Measurements from ENCODE around the gene UVRAG.
"Not testable (repeated sequence)": the region's sequence is repeated elsewhere in the genome, so short reads cannot be mapped to it uniquely, and the experiment has no call there.

Gene UVRAG

DNA sequence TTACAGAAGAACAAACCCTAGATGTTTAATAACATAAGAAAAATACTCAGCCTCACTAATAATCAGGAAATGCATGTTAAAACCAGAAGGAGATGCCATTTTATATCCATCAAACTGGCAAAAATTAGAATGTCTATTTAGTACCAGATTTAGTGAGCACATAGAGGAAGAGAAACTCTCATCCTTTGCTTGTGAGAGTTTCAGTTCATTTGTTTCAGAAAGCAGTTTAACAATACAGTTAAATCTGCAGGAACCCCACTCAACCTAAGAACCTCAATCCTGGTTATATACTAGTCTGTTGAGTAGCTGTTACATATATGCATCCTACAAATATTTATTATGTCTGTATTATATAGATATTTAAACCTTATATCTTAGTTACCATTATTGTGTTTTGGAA is 218.7 kb downstream of the UVRAG start:
- DNase-seq = no peak

- DNase-seq = no peak
Measured at GRCh38 chr11:76035020-76035419, 220.0 kb downstream of the UVRAG start.

GRCh38 chr11:76038608-76039007 is 223.6 kb downstream of the UVRAG start:
- DNase-seq = no peak

- no peak for DNase-seq
Measured at GRCh38 chr11:76041208-76041607, 226.2 kb downstream of the UVRAG start.

DNA sequence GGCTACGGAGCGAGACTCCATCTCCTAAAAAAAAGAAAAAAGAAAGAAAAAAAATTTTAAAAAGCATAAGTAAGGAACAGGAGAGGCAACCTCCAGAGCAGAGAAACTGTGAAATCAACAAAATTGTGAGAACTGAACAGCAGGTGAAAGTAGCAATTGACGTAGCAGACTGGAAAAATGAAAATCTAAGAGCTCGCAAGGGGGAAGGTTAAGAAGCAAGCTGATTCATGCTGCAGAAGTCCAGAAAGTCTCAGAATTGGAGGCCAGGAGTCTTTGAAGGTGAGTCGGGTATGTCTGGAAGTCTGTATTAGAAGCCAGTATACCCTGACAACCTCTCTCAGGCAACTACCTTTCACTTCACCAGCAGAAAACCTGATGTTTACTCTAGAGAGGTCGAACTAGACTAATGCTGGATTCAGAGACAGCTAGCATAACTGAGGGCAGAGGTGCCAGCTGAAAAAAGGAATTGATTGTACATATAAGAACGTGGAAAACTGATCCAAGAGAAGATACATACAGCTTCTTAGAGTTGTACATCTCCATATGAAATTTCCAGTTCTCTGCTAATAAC is 229.8 kb downstream of the UVRAG start:
- no peak for DNase-seq

- no peak for DNase-seq
Measured at GRCh38 chr11:76047231-76047630, 232.2 kb downstream of the UVRAG start.

DNA sequence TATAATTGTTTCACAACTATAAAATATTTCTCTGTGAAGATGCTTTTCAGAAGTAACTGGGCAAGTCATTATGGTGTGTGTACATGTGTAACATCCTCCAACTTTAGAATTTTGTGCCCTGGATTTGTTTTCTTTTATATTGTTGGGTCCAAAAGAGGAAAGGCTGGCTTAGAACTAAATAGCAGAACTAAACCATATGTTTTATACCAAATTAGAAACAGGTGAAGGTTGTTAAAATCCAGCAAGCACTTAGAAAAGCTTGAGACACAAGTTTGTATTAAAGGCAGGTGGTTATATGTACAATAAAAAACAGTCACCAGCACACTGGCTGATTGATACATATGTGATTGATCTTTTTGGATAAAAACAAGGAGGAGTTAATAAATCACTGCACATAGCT is 232.8 kb downstream of the UVRAG start:
- DNase-seq = no peak

DNA sequence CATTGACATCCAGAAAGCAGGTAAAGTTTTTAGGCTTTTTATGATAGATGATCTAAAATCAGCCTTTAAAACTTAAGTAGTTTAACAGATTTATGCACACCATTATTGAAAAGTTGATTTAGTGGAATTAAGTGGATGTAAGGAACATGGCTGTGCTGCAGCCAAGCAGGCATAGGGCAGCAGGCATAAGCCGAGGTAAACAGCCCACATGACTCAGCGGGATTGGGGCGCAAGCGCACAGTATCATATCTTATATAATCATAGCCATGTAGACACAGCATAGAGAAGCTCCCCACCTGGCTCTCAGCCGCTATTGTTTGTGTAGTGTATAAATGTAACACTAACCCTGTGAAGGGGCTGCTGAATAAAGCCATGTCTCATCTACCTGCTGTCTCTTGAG is 233.8 kb downstream of the UVRAG start:
- no peak for DNase-seq

- DNase-seq = no peak
Measured at GRCh38 chr11:76049511-76049910, 234.5 kb downstream of the UVRAG start.

DNA sequence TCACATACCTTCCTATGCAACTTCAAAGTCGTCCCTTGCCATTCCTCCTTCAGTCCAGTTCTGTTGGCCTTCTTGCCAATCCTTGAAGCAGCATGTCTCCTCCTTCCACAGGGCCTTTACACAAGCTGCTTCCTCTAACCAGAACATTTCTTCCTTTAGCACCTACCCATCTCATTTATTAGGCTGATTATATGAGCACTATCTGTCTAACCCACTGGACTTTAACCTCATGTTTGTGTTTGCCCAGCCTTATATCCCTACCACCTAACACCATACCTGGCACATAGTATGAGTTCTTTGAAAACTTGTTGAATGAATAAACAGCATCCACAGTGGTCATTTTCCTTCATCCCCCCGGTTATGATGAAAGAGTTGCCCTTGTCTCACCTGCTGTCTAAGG is 236.9 kb downstream of the UVRAG start:
- no peak for DNase-seq

- DNase-seq = no peak
Measured at GRCh38 chr11:76054330-76054729, 239.3 kb downstream of the UVRAG start.

GRCh38 chr11:76056876-76057275 is 241.9 kb downstream of the UVRAG start:
- DNase-seq = no peak

DNA sequence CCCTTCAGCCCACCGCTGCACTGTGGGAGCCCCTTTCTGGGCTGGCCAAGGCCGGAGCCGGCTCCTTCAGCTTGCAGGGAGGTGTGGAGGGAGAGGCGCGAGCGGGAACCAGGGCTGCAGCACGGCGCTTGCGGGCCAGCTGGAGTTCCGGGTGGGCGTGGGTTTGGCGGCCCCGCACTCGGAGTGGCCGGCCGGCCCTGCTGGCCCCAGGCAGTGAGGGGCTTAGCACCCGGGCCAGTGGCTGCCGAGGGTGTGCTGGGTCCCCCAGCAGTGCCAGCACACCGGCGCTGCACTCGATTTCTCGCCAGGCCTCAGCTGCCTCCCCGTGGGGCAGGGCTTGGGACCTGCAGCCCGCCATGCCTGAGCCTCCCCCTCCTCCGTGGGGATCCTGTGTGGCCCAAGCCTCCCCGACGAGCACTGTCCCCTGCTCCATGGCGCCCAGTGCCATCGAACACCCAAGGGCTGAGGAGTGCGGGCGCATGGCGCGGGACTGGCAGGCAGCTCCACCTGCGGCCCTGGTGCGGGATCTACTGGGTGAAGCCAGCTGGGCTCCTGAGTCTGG is 245.5 kb downstream of the UVRAG start:
- DNase-seq = not testable (repeated sequence)

GRCh38 chr11:76062733-76063132 is 247.7 kb downstream of the UVRAG start:
- DNase-seq = no peak

DNA sequence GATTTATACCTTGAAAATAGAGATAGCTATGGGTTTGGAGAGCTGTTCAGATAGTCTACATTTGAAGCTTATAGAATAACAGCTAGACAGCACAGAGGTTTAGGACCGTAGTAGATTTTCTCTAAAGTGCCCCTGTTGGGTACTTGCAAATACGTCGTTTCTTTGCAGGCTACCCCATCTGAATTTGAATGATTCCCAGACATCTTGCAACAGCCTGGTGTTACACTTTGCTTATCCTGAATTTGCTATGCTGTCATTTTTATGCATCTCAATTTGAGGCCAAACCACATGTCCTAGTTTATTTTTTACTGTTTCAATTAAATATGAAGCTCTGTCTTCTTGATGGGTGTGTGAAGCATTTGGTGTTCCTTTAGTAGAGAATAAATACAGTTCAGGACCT is 249.2 kb downstream of the UVRAG start:
- DNase-seq = no peak

GRCh38 chr11:76067099-76067498 is 252.1 kb downstream of the UVRAG start:
- DNase-seq = no peak

- no peak for DNase-seq
Measured at GRCh38 chr11:76069001-76069400, 254.0 kb downstream of the UVRAG start.

- DNase-seq = no peak
Measured at GRCh38 chr11:76071090-76071489, 256.1 kb downstream of the UVRAG start.

- no peak for DNase-seq
Measured at GRCh38 chr11:76073724-76074123, 258.7 kb downstream of the UVRAG start.

GRCh38 chr11:76074148-76075095 is 259.4 kb downstream of the UVRAG start:
- DNase-seq = no peak

DNA sequence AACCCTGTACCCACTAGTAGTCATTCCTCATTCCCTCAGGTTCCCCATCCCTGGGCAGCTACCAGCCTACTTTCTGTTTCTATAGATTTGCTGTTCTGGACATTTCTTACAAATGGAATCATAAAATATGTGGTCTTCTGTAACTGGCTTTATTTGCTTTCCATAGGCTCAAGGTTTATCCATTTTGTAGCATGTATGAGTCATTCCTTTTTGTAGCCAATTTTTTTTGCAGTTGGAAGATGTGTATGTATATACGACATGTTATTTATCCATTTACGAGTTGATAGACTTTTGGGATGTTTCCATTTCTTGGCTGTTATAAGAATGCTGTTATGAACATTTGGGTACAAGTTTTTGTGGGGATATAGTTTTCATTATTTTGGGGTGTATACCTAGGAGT is 260.7 kb downstream of the UVRAG start:
- no peak for DNase-seq

DNA sequence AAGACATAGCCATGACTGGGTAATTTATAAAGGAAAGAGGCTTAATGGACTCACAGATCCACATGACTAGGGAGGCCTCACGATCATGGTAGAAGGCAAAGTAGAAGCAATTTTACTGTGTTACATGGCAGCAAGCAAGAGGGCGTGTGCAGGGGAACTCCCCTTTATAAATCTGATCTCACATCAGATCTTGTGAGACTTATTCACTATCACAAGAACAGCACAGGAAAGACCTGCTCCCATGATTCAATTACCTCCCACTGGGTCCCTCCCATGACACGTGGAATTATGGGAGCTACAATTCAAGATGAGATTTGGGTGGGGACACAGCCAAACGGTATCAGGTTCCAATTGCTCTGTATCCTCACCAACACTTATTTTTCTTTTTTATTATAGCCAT is 261.2 kb downstream of the UVRAG start:
- DNase-seq = not testable (repeated sequence)

DNA sequence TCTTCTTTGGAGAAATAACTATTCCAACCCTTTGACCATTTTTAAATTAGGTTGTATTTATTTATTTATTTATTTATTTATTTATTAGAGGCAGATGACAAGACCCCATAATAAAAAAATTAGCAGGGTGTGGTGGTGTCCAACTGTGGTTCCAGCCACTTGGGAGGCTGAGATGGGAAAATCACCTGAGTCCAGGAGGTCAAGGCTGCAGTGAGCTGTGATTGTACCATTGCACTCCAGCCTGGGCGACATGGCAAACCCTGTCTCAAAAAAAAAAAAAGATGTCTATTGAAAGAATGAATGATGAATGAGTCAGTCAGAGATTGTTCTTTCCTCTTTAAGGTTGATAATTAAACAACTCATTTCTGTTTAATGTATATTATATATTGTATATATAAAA is 261.7 kb downstream of the UVRAG start:
- no peak for DNase-seq

- DNase-seq = no peak
Measured at GRCh38 chr11:76077575-76078150, 262.7 kb downstream of the UVRAG start.
